CD4-positive, alpha-beta T cell treated with Interleukin-15 for 4 hours (primary cell): ENCODE data around the gene ABHD2.
"Not testable (repeated sequence)": the region's sequence is repeated elsewhere in the genome, so short reads cannot be mapped to it uniquely, and the experiment has no call there.

Experiments
- DNase-seq: peaks from one replicate; pipeline ENCODE4 v3.0.0-alpha.2; 2020; ENCODE audit warnings: low spot score

ABHD2 gene

GRCh38 chr15:89227425-89227824 lies 139.2 kb downstream of the ABHD2 start:
- no peak for DNase-seq

DNA sequence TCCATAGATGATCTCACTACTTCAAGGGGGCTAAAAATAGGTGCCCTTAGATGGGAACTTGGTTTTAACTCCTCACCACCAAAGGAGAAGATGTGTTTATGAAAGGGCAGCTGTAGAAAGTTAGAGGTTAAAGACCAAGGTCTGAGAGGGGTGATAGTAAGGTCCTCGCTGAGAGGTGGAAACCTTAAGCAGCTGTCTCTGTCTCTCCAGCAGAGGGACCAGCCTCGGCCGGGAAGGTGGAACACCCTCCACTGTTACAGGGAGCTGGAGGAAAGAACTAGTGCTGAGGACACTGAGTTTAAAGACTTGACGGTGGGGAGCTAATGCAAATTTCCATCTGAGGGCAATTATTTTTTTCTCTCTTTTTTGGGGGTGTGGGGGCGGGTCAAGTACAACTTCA lies 142.0 kb downstream of the ABHD2 start:
- DNase-seq = no peak

DNA sequence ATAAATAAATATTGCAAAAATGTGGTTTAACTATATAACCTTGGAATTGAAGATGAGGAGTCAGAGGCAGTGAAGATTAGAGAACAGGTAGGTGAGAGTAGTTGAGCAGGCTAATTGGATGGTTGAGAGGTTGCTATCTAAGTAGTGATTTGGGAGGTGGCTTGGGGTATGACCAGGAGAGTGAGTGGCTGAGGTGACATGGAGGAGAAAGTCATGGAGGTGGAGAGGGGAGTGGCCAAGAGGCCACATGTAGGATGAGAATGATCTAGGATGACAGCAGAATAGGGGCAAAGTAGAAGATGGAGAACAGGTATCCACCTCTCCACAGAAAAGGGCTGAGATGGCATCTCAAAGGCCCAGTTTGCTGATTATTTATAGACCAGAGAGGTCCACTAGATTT lies 143.6 kb downstream of the ABHD2 start:
- no peak for DNase-seq

DNA sequence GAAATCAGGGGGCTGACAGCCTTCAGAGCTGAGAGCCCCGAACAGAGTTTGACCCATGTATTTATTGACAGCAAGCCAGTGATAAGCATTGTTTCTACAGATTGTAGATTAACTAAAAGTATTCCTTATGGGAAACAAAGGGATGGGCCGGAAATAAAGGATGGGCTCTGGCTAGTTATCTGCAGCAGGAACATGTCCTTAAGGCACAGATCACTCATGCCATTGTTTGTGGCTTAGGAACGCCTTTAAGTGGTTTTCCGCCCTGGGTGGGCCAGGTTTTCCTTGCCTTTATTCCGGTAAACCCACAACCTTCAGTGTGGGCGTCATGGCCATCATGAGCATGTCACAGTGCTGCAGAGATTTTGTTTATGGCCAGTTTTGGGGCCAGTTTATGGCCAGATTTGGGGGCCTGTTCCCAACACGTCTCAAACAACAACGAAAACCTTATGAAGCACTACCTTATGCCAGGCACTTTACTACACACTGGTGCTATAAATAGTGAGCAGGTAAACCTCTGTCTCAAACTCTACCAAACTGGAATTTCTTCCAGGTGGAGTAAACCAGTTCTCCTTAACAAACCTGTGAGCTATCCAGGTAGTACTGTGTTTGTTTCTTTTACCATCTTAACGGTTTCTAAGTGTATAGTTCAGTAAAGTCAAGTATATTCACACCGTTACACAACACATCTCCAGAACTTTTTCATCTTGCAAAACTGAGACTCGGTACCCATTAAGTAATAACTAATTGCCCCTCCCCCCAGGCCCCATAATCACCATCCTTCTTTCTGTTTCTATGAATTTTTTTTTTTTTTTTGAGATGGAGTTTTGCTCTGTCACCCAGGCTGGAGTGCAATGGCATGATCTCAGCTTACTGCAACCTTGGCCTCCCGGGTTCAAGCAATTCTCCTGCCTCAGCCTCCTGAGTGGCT lies 151.9 kb downstream of the ABHD2 start:
- DNase-seq = not testable (repeated sequence)

DNA sequence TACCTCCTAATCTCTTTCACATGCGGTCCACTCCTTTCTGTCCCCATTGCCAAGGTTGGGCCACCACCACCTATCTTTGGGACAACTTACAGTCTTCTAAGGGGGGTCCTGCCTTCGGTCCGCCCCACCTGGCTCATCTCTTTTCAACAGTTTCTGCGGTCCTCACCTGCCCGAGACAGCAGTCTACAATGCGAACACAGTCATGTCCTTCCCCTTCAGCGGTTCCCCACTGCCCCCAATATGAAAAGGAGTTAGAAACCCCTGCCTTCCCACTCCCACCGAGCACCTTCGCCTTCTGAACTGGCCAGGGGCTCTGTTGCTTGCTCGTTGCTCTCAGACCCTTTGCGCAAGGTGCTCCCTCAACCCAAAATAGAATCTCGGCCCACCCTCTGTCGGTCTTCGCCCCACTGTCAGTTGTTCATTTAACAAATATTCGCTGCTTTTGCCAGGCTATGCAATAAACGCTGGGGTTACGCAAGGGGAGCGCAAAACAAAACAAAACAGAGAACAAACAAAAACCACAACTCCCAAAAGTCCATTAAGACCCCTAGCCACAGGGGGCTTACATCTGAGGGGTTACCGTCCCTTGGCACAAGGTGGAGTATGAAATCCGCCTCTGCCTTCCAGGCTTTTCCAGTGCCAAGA lies 154.9 kb downstream of the ABHD2 start:
- no peak for DNase-seq

DNA sequence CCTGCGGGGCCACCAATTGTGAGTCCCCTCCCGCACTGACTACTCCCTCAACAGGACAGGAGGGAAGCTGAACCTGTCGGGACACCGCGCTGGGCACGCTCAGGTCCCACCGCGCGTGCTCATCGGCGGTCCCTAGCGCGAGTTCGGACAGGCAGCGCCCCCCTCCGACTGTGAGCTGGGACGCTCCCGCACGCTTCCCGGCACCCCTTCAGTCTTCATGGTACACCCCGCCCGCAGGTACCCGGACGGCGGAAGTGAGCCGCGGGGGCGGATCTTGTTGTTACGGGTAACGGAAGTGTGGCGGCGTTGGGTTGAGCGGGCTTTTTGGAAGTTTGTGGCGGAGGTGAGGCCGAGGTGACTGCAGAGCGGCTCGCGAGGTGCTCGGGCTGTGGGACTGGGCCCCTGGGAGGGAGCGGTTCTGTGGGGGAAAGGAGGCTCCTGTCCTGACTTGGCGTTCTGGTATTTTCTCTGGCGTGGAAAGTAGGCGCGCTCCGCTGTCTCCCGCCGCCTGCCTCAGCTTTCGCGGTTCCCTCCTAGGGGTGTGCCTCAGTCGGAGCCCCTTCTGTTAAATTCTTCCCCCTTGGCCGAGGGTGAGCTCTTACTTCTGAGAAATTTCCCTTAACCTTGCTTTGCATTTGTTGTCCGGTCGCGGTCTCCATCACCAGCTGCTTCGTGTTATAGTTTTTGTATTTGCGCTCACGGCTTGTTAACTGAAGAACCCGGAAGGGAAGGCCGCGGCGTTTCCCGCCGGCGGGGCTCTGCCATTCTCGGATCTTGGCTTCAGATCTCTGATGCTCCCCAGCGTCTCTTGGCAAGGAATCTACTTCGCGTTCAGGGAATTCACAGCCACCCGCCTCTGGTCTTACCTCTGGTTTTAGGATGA lies 155.7 kb downstream of the ABHD2 start, which contains the start of gene FANCI:
Gene FANCI, plus strand, starts transcription at position 289 of the 883 bp plus-strand sequence. CDS start 3,669 bp downstream, outside the sequence.
- DNase-seq = peak; percentile 96

- no peak for DNase-seq
Observed at GRCh38 chr15:89244574-89244903, 156.3 kb downstream of the ABHD2 start.

DNA sequence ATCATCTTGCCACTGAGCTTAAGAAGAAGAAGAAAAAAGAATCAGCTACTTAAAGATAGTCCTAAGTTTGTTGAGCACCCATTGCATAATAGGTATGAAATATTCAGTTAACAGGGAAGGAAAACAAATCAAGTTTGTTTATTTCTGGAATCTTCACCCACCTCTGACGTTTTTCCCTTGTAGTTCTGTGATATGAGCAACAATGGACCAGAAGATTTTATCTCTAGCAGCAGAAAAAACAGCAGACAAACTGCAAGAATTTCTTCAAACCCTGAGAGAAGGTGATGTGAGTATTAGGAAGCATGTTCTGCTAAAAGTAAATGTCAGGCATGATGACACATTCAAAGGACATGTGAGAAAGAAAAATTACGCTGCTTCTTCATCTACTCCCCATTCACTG lies 159.2 kb downstream of the ABHD2 start:
- DNase-seq = no peak

GRCh38 chr15:89248584-89248983 lies 160.3 kb downstream of the ABHD2 start:
- no peak for DNase-seq

- not testable (repeated sequence) for DNase-seq
Observed at GRCh38 chr15:89250142-89250541, 161.9 kb downstream of the ABHD2 start.
